Esophagus muscularis mucosa (tissue), 4 donors: ENCODE measurements around the gene CNN2. TPM values are rescaled to one million over a fixed set of nuclear protein-coding genes. Genes with fewer than 3 reads are reported as not detected.

Source experiments
- DNase-seq: peaks from one replicate; pipeline ENCODE4 v3.0.0-alpha.2; 2017; ENCODE audit errors: extremely low spot score
- H3K27ac ChIP-seq, 4 donors: fragments of 200-600 bp; sonication (generic); replicated peaks in 1 of 4; 1 replicate in 3 of 4; 2 replicates in 1 of 4; pipeline ENCODE4 v1.5.1; 2016 to 2019; ENCODE audit warnings: mild to moderate bottlenecking in 1 of 4
- H3K27me3 ChIP-seq, 4 donors: fragments of 200-600 bp; sonication (generic); one replicate each; pipeline versions ENCODE4 v1.5.1 to v1.6.0; 2016 to 2019
- H3K36me3 ChIP-seq, 4 donors: fragments of 200-600 bp; sonication (generic); one replicate each; pipeline ENCODE4 v1.5.1; 2016 to 2019
- H3K4me1 ChIP-seq, 4 donors: fragments of 200-600 bp; sonication (generic); one replicate each; pipeline ENCODE4 v1.5.1; 2016 to 2019
- H3K4me3 ChIP-seq, 4 donors: fragments of 200-600 bp; sonication (generic); 1 replicate in 2 of 4; 2 replicates in 2 of 4; pipeline ENCODE4 v1.5.1; 2016 to 2019; ENCODE audit warnings: mild to moderate bottlenecking in 4 of 4, moderate library complexity in 1 of 4
- H3K9me3 ChIP-seq, 4 donors: fragments of 200-600 bp; sonication (generic); 1 replicate in 3 of 4; 2 replicates in 1 of 4; pipeline ENCODE4 v1.5.1; 2016 to 2019
- EP300 ChIP-seq: sonication (generic); formaldehyde crosslinking; IDR thresholded peaks from one replicate; pipeline ENCODE4 v1.6.1; 2017; ENCODE audit warnings: antibody characterized with exemption
- POLR2A ChIP-seq: fragments of 450-650 bp; IDR thresholded peaks from one replicate; pipeline ENCODE4 v1.6.1; 2017; ENCODE audit warnings: antibody characterized with exemption, moderate library complexity, mild to moderate bottlenecking, low read depth
- POLR2AphosphoS5 ChIP-seq, 2 donors: sonication (generic); formaldehyde crosslinking; IDR thresholded peaks; one replicate each; pipeline ENCODE4 v1.6.1; 2017; ENCODE audit warnings: antibody characterized with exemption in 2 of 2
- WGBS: methylation state at CpG from one replicate; pipeline ENCODE4 v1.1.5; 2018; 5-methylcytosine and 5-hydroxymethylcytosine counted together
- intact Hi-C: fragments of 100-400 bp; cut with DNase I; formaldehyde crosslinking; loops from one replicate; pipeline ENCODE4 v1.15.1; 2023
- total RNA-seq, 4 donors: library from RNA; depleted of rRNA; stranded (reverse); fragments of >200 nt; gene quantifications; one replicate each; pipeline versions ENCODE4 v1.1.0 to v1.2.1, GENCODE V29; 2016
- TF ChIP-seq, protein P1 (sequence below), 3 experiments: fragments of 200-600 bp in 2 of 3; fragments of 450-650 bp in 1 of 3; sonication (generic) in 2 of 3; IDR thresholded peaks; one replicate each; pipeline ENCODE4 v1.5.1; 2017 to 2019; ENCODE audit warnings: antibody characterized with exemption in 3 of 3, mild to moderate bottlenecking in 2 of 3, moderate library complexity in 1 of 3

The CNN2 gene
- total RNA-seq, 4 donors from 2014 or later: 47.3 to 98.1 (median 81.3) TPM

DNA sequence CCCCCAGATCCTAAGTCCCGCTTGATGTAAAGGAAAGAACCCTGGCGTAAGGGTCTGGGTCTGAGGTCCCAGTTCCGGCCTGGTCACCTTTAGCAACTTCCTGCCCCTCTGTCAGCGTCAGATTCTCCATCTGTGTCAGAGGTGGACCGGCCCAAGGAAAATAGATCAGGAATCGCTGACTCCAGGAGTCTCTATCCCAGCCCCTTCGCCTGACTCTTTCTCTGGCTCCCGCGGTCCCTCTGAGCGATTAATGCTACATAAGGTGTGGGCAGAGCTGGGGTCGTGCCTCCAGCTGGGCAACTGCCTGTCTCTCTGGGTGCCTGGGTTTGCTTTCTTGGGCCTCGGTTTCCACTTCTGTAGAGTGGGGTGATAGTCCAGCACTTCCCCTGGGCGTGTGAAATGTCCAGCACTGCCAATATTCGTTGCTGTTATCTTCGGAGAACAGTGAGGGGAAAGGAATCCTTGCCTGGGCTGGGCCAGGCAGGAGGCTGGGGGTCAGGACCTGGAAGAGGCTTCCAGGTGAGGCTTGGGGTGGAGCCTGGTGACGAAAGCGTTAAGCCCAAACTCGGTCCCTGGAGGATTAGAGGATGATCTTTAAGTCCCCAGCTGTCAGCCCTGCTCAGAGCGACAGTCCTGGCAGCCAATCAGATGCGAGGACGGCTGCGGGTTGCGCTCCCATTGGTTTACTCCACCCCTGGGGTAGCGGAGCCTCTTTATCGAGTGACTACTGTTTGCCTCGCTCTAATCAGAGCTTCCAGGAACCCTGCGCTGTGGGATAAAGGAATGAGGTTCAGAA lies 14.3 kb downstream of the CNN2 start:
- peaks cover 13 to 28% (median 23%) of the 10 kb centered on the region in 4 donors for H3K36me3 ChIP-seq
- DNase-seq: peak; percentile 95
- WGBS: 4% methylated on average over 22 of the region's 27 CpGs
- TF ChIP-seq POLR2AphosphoS5 (IDR thresholded peaks at IDR 0.05): peak in 1 of 2 donors; percentile 42
- TF ChIP-seq EP300: no peak
- no peak for TF ChIP-seq POLR2A
- intact Hi-C loops: loop anchor here (5.0 kb wide), 1 partner anchor 52 kb away; no protein-coding TSS in a partner anchor
- H3K4me1 ChIP-seq: peaks cover 23 to 47% (median 34%) of the 10 kb centered on the region in 4 donors
- peak overlapping the region; percentile 32 to 71 (median 54) for H3K27ac ChIP-seq
- peaks cover 0 to 11% (median 0%) of the 10 kb centered on the region in 4 donors for H3K27me3 ChIP-seq
- peak overlapping the region; percentile 56 to 61 (median 58) for H3K4me3 ChIP-seq
- H3K9me3 ChIP-seq: no peaks in the 10 kb centered on the region

DNA sequence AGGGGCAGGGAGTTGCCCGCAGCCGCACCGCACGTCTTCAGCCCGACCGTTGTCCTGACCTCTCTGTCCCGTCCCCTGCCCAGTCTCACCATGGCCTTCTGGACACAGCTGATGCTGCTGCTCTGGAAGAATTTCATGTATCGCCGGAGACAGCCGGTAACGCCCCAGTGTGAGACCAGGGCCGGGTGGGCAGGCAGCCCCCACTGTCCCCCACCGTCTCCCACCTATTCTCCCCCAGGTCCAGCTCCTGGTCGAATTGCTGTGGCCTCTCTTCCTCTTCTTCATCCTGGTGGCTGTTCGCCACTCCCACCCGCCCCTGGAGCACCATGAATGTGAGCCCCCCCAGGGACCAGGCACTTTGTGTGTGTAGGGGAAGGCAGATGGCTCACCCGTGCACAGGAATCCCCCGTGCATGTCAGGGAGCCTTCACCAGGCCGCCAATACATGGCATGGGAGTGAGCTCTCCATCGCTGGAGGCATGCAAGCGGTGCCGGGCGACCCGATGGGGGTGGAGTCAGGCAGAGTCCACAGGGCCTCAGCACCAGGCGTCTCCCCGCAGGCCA lies 14.9 kb downstream of the CNN2 start:
- TF ChIP-seq, protein P1, sequence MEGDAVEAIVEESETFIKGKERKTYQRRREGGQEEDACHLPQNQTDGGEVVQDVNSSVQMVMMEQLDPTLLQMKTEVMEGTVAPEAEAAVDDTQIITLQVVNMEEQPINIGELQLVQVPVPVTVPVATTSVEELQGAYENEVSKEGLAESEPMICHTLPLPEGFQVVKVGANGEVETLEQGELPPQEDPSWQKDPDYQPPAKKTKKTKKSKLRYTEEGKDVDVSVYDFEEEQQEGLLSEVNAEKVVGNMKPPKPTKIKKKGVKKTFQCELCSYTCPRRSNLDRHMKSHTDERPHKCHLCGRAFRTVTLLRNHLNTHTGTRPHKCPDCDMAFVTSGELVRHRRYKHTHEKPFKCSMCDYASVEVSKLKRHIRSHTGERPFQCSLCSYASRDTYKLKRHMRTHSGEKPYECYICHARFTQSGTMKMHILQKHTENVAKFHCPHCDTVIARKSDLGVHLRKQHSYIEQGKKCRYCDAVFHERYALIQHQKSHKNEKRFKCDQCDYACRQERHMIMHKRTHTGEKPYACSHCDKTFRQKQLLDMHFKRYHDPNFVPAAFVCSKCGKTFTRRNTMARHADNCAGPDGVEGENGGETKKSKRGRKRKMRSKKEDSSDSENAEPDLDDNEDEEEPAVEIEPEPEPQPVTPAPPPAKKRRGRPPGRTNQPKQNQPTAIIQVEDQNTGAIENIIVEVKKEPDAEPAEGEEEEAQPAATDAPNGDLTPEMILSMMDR (IDR thresholded peaks at IDR 0.05): no peak
- TF ChIP-seq POLR2A (no peak), EP300 (no peak), POLR2AphosphoS5 (IDR thresholded peaks at IDR 0.05) (no peak)
- H3K27ac ChIP-seq: peak overlapping the region in 2 of 4 donors; percentile 4 to 32
- no peaks in the 10 kb centered on the region for H3K9me3 ChIP-seq
- peaks cover 23 to 47% (median 34%) of the 10 kb centered on the region in 4 donors for H3K4me1 ChIP-seq
- no peak for DNase-seq
- H3K4me3 ChIP-seq: peak overlapping the region; percentile 56 to 61 (median 58)
- H3K27me3 ChIP-seq: peaks cover 0 to 11% (median 0%) of the 10 kb centered on the region in 4 donors
- intact Hi-C loops: loop anchor here (5.0 kb wide), 1 partner anchor 51 kb away; no protein-coding TSS in a partner anchor
- H3K36me3 ChIP-seq: peaks cover 12 to 21% (median 17%) of the 10 kb centered on the region in 4 donors
- WGBS: 49% methylated on average over 19 of the region's 26 CpGs

DNA sequence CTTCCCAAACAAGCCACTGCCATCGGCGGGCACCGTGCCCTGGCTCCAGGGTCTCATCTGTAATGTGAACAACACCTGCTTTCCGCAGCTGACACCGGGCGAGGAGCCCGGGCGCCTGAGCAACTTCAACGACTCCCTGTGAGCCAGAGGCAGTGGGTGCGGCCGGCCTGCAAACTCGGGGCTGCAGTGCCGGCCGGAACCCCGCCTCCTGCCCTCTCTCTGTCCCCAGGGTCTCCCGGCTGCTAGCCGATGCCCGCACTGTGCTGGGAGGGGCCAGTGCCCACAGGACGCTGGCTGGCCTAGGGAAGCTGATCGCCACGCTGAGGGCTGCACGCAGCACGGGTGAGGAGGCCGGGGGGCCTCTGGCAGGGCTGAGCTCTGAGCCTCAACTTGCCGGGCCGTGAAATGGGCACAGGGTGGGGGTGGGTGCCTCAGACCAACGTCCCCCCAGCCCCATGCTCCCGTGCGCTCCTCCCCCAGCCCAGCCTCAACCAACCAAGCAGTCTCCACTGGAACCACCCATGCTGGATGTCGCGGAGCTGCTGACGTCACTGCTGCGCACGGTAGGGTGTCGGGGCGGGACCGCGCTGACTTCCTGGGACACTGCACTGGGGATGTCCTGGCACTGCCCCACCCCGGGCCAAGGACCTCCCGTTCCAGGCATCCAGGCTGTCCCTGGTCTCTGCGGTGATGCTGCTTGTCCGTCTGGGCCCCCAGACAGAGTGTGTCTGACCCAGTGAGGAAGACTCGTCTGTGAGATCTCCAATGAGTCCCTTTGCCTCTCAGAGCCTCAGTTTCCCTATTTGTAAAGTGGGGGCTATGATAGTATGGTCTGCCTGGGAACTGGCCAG lies 15.7 kb downstream of the CNN2 start:
- Histone ChIP-seq H3K27me3 (peaks cover 0 to 11% (median 0%) of the 10 kb centered on the region in 4 donors), H3K36me3 (peaks cover 5 to 19% (median 11%) of the 10 kb centered on the region in 4 donors), H3K4me1 (peaks cover 23 to 50% (median 34%) of the 10 kb centered on the region in 4 donors), H3K27ac (no peak overlapping the region), H3K9me3 (no peaks in the 10 kb centered on the region), H3K4me3 (peak overlapping the region in 2 of 4 donors; percentile 12 to 61)
- intact Hi-C loops: loop anchor here (5.0 kb wide), 1 partner anchor 50 kb away; no protein-coding TSS in a partner anchor
- TF ChIP-seq POLR2A (no peak), EP300 (no peak), POLR2AphosphoS5 (IDR thresholded peaks at IDR 0.05) (no peak)
- TF ChIP-seq, protein P1 (IDR thresholded peaks at IDR 0.05): no peak
- DNase-seq: no peak
- WGBS: 70% methylated on average over 26 of the region's 43 CpGs

DNA sequence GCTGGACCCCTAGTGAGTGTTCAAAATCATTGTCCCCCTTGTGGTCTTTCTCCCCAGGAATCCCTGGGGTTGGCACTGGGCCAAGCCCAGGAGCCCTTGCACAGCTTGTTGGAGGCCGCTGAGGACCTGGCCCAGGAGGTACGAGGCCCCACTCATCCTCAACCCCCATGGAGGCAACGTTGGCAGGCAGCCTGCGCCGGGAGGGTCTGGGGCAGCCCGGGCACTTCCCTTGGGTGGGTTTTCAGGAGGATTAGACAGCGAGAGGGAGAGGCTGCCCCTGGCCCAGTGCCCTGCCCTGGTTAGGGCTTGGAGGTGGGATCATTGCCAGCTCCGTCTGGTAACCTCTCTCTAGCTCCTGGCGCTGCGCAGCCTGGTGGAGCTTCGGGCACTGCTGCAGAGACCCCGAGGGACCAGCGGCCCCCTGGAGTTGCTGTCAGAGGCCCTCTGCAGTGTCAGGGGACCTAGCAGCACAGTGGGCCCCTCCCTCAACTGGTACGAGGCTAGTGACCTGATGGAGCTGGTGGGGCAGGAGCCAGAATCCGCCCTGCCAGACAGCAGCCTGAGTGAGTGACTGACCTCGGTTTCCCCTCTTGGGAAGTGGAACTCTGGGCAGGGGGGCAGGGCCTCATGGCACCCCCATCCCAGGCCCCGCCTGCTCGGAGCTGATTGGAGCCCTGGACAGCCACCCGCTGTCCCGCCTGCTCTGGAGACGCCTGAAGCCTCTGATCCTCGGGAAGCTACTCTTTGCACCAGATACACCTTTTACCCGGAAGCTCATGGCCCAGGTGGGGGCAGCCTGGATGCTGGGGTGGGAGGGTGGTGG lies 16.5 kb downstream of the CNN2 start:
- H3K27me3 ChIP-seq: peaks cover 0 to 11% (median 0%) of the 10 kb centered on the region in 4 donors
- TF ChIP-seq EP300 (no peak), POLR2A (no peak), POLR2AphosphoS5 (IDR thresholded peaks at IDR 0.05) (no peak)
- TF ChIP-seq, protein P1 (IDR thresholded peaks at IDR 0.05): no peak

More for the DNA sequence above, 16.5 kb downstream of the CNN2 start:
- H3K4me3 ChIP-seq: no peak overlapping the region
- H3K36me3 ChIP-seq: peaks cover 0 to 13% (median 4%) of the 10 kb centered on the region in 4 donors
- H3K9me3 ChIP-seq: no peaks in the 10 kb centered on the region
- no peak overlapping the region for H3K27ac ChIP-seq
- peaks cover 23 to 51% (median 34%) of the 10 kb centered on the region in 4 donors for H3K4me1 ChIP-seq
- intact Hi-C loops: loop anchor here (5.0 kb wide), 1 partner anchor 49 kb away; no protein-coding TSS in a partner anchor
- no peak for DNase-seq
- WGBS: 87% methylated on average over 9 of the region's 23 CpGs
